GM21390 (cell line): ENCODE measurements around the gene PCBP3.

Experiments
- ATAC-seq: cut with Tn5 transposase; IDR thresholded peaks from one replicate; pipeline ENCODE4 v1.9.1; 2021; ENCODE audit not compliant: unreplicated experiment

Gene PCBP3

DNA sequence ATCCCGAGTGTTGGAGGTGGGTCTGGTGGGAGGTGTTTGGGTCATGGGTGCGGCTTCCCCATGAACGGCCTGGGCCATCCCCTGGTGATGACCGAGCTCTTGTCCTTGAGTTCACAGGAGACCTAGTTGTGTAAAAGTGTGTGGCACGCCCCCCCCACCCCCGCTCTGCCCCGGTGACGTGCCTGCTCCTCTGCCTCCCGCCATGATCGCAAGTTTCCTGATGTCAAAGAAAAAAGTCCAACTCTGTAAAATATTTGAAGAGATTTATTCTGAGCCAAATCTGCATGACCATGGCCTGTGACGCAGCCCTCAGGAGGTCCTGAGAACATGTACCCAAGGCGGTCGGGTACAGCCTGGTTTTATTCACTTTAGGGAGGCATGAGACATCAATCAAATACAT is 212.9 kb downstream of the PCBP3 start:
- ATAC-seq = no peak

DNA sequence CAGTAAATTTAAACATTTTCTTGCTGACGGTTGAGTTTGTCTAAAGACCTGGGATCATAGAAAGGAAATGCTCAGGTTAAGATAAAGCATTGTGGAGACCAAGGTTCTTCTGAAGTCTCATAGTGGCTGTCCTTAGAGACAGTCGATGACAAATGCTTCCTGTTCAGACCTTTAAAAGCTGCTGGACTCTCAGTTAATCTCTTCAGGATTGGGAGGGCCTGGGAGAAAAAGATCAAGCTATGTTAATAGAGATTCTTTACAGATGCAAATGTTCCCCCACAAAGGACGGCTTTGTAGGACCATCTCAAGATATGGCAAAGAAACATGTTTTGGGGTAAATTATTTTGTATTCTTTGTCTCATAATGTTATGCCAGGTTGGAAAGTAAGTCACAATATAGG is 213.4 kb downstream of the PCBP3 start:
- ATAC-seq = no peak

DNA sequence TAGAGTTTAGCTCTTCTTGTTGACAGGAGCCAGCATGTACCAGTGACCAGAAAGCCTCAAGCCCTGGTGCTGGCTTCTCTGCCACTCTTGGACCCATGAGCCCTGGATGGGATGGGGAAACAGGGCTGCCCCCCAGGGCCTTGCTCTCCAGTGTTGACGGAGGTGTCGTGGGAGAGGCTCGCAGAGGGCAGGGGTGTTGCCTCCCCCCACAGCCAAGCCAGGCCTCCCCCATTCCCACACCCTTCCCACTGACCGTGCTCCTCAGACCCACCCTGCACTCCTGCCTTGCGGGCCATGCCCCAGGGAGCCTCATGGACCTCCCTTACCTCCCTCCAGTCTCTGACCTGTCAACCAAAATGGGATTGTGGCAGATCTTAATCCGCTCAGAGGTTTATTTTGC is 214.2 kb downstream of the PCBP3 start:
- no peak for ATAC-seq

DNA sequence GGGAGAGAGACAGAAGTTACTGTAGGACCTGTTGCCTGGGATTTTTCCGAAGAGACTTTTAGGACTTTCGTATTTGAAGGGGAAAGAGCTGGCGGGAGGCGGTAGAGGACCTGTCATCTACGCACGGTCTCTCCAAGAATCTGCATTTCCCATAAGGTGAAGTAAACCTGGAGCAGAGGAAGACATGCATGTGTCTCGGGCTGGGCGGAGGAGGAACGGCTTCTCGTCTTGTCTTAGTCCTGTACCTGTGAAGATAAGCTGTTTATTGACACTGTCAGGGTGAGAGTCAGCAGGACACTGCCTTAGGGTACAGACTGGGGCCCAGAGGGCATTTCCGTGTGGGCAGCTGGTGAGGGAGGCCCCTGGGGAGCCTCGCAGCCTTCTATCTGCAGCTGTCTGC is 214.7 kb downstream of the PCBP3 start:
- ATAC-seq = no peak

DNA sequence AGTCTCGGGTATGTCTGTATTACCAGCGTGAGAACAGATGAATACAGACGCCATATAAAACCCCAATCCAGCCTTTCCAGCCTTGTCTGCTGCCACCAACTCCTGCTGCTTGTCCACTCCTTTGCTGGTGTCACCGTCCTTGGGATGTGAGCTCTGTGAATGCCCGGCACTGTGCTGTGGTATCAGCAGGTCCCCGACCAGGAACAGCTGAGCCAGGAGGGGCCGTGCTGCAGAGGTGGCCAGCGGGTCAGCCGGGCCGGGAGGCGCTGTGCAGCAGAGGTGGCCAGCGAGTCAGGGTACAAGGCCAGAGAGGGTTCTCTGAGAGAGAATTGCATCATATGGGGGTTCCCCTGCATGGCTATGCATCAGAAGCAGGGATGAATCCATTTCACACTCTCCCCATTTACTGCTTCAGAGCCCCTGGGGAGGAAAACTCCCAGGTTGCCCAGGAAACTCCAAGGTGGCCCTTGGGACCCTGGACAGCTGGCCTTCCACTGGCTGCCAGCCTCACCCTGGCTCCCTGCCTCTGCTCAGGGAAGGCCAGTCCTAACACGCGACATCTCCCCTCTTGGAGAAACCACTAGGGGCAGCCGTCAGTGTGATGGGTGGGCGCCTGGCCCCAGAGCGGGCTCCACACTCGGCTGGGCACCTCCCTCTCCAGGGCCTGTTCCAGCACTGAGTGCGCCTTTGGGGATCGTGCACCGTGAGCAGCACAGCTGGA is 215.7 kb downstream of the PCBP3 start:
- ATAC-seq = no peak

DNA sequence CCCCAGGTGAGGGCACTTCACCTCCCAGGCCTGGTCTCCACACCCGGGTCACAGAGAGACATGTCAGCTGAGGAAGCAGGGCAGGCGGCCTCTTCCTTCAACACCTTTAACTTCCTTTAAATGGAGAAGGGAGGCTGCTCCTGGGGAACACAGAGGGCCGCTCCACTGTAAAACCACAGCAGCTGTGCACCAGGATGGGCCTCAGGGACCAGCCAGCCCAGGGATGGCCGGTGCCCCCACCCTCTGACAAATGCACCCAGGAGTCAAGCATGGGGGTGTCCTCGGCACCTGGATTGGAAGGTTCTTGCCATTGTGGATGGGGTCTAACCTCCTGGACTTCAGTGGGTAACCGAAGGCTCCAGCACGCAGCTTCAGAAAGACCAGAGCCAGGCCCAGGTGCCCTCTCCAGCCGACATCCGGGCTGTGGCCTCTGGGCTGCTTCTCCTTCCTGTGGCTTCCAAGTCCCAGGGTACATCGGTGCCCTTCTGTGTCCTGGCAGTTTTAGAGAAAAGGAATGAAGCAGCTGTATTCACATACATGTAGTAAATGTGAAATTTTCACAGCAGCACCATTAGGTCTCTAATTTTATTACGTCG is 216.3 kb downstream of the PCBP3 start:
- no peak for ATAC-seq

DNA sequence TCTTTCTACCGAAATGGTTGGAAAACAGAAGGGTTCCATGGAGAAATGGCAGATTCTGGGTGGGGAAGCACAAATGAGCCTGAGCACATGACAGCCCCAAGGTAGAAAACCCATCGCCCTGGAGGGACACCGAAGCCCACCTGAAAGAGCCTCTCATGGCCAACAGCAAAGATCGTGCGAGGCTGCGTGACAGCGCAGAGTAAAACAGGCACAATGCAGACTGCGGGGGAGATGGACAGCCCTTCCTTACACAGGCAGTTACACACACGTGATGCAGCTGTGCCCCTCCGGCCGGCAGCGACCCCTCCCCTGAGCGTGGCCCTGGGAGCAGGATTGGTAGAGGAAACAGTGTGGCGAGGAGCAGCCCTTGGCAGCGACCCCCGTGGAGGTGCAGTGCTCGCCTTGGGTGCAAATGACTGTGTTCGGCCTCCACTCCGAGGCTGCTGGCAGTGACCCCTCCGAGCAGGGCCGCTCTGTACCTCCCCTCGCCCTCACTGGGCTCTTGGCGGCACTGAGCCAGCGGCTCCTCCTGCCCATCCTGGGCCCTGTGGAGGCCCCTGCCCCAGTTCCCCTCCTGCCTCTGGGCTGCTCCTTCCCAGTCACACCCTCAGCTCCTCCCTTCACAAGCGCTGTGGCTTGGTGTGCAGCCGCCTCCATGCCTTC is 217.1 kb downstream of the PCBP3 start:
- ATAC-seq = no peak

DNA sequence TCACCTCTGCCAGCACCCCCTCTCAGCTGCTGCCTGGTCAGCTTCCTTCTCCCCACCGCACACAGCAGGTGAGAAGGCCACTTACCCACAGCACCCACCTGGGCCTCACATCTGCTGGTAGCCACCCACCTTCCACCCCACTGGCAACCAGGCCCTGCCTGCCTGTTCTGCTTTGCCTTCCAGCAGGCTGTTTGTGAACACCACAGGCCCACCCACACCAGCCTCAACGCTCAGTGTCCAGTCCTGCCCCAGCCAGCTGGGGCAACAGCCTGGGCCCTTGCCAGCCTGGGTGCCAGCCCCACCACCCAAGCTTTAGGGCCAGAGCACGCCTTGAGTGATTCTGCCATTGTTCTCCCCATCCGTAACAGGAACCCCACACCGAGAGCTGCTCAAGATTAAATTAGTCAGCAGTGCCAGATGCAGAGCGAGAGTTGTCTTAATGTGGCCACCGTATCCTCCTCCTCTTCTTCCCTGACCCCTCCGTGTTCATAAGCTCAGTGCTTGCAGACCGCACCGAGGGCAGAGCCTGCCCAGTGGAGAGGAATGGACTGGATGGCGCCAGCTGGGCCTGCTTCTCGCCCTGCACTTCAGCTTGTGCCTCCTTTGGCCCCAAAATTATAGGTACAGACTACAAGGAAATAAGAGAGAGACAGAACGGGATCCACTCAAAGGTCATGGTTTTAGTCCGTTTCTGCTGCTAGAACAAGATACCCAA is 217.8 kb downstream of the PCBP3 start:
- no peak for ATAC-seq

DNA sequence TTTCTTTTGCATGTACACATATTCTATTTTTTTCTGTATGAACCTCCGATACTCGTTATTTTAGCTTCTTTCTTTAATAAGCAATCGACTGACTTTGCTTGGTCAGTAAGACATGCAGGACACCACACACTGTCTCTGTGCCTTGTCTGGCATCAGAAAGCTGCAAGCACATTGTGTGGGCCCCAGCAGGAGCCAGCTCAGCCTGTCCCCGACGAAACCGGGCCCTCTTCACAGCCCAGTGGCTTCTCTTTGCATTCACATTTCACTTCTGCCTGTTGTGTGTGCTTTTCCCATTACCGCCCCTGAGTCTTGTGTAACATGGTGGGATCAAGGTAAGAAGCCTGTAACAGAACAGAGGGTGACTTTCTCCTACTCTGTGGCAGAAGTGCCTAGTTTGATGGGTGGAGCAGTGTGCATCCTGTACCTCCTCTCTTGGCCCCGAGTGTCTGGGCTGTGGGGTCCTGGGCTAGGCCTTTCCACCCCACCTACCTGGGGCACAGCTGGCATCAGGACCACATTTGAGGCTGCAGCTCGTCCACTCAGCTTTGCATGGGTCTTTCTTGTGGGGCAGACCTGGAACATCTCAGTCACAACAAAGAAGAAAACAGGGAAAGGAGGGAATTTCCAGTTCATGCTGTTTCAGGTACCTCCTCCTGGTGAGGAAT is 219.2 kb downstream of the PCBP3 start:
- ATAC-seq = no peak

DNA sequence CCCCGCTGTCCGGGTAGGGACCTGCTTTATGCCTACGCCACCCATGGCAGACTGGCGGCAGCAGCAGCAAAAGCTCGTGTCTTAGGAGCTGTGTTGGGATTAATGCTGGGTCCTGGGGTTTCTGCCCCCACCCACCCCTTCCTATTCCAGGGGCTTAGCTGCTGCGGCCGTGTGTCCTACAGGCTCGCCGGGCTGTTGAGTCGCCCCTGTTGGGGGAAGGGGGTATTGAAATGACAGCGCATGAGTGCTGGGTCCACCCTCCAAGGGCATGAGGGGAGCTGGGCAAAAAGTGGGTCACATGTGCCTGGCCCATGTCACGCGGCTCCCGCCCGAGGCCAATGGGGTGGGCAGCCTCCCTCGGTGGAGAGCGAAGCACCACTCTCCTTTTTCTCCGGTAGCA is 219.7 kb downstream of the PCBP3 start:
- ATAC-seq = no peak

DNA sequence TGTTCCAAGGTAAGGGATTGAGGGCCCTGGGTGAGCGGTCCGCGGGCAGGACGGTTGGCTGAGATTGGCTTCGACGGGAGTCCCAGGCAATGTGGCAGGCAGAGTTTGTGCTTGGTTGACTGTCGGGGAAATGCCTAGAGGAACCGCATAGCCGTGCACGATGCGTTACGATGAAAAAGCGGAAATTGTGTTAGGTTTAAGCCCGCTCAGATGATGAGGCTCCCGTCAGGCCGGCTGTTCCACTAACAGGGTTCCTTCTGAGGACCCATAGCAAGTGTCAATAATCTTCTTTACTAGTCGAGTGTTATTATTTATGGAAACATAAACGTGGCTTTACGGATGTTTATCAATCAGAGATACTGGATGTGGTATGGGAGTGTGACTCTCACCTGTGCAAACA is 220.2 kb downstream of the PCBP3 start:
- ATAC-seq = no peak

DNA sequence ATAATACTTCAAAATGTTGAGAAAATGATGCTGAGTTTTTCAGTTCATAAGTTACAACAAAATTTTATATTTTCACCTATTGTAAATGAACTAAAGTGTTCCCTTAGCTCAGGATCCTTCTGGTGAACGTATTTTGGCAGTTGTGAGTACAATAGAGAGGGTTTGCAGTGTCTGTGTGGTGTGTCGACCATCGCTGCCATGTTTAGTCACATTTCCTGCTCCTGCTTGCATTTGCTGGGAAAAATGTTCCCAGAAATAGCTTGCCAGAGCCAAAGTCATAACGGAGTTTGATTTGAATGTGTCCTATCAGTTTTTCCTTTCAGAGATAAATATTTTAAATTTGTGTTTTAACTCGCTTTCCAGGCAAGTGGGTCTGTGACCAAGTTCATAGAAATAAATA is 220.9 kb downstream of the PCBP3 start:
- no peak for ATAC-seq

DNA sequence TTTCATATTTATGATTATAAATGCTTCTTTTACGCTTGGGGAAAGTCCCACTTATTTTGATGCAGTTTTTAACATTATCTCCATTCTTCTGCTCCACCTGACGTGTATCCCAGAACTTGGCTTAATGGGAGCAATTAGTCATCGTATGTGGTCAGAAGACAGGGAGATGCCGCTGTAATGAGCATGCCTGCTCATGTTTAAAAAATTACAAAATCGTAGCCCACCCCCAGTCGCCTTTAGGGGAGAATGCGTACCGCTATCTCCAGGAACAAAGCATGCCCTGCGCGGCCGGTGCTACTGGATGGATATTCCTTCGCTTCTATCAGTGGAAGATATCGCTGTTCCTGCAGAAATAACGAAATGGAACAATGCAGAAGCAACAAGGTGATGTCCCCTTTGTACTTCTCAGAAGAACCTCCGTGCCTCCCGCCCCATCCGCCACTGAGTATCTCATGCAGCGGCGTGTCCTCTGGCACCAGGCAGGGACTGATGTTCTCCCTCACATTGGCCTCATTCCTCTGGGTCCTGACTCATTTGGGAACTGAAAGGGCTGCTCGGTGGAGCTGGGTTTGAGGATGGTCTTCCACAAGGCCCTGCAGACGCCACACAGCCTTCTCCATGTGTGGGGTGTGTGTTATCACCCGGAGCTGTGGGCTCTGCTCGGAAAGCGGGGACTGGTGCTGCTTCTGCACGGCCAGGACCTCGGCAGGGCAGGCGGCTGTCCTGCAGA is 221.7 kb downstream of the PCBP3 start:
- no peak for ATAC-seq

DNA sequence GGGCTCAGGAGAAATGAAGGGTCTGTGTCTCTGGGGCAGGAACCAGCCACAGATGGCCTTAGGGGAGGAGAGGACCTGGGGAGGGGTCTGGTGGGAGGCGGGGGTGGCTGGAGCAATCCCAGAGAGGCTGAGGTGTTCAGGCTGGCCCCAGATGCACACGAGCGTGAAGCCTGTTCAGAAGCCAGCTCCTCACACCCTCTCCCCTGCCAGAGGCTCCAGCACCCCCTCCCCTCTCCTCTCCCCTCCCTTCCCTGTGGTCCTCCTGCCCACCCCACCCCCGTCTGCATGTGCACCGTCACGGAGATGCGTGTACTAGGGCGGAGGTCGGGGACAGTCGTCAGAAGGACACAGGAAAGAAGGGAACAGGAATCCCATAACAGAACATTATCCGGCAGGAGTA is 223.0 kb downstream of the PCBP3 start:
- no peak for ATAC-seq

DNA sequence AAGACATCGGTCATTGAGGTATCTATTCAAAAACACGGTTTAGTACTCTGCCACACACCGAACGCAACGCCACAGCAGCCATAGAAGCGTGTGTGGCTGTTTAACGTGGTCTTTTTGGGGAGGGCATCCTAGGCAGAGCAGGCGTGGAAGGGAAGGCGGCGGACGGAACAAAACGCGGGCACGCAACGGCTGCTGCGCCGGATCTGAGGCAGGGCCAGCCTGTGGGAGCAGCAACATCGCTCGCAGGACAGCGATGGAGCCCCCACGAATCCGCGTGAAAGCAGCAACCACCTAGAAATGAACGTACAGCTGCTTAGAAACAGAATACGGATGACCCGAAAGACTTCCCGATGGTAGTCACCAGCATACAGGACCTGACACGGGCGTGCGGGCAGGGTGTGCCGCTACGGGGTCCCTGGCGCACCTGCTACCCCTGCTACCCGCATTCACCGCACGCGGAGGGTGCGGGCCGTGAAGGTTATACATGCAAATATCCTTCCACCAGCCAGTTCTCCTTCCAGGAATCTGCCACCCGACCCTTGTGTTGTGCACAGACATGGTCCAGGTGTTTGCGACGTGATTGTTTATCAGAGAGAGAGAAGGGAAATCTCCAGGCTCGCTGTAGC is 223.6 kb downstream of the PCBP3 start:
- no peak for ATAC-seq

DNA sequence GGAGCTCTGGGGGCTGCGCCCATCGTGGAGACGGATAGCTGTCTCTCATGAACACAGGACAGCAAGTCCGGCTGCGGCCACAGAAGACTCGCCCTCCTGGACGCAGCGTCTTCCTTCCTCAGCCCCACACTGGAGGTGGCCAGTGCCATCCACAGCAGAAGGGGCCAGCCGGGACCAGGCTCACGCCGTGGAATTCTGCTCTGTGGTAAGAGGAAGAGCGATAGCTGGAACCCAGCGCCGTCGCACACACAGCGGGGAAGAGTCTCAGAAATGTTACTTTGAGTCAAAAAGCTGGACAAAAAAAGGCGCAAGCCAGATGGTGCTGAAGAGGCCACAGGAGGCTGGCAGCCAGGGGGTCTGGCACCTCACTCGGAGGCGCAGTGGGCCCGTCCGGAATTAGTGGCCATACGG is 224.2 kb downstream of the PCBP3 start:
- no peak for ATAC-seq

DNA sequence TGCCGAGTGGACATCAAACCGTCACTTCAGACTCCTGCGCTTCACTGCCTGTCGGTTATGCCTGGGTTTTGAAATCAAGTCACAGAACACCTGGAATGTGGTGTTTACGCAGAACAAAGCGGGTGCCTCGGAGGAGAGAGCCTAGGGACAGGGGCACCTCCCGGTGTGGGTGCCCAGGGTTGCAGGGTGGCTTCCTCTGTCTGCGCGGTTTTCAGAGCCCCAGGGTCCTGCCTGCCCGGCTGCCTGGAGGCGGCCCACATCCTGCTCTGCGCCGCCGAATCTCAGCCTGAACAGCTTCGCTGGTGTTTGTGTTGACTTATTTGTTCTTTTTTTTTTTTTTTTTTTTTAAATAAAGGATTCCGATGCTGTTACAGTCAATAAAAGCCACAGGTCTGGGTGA is 224.6 kb downstream of the PCBP3 start:
- ATAC-seq = no peak

DNA sequence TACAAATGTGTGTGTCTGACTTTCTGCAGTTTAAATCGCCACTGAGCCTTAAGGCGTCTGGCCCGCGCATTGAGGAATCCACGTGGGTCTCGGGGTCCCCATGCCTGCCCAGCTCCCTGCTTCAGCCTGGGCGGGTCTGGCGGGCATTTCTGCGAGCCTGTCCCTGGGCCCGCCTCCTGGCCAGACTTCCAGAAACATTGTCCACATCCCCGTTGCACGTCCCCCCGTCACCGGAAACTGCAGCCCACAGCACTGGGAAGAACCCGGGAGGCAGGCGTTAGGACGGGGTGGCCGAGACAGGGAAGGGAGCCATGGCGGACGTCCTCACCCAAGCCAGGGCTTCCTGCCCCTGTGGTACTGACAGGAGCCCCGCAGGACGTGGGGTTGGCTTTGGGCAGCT is 225.0 kb downstream of the PCBP3 start:
- no peak for ATAC-seq

DNA sequence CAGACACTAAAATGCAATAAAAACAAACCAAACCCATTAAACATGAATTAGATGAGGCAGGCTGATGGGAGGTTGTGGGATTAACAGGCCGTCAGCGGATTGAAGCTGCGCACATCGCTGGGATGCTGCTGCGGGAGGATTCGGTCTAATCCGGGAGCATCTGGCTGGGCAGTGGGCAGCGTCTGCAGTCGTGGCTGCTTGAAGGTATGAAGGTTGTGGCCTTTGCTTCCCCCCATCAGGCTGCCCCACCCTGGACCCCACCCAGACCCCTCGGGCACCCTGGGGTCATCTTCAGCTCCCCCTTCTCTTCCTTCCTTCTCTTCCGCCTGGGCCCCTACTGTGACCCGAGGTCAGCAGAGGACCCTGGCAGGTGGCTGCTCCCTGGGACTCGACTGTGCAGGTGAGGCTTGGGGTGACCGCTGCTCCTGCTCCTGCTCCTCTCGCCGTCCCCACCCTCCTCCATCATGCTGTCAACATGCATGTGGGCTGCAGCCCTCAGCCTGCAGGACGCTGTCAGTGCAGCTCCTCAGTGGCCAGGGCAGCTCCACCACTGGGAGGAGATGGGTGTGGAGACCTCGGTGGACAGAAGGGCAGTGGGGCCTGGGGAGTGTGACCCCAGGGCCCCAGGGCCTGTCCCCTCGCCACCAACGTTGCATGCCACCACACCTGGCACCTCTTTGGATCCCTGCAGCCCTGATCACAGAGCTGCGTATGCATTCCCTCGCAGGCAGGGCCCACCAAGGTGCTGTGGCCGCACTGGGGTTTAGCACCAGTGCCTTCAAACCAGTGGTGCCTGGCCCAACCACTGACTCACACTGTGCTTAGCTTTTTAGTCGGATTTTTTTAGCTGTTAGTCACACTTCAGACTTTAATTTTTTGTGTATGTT is 225.8 kb downstream of the PCBP3 start:
- no peak for ATAC-seq
